Measurements from ENCODE around the gene LRRC56. TPM values are rescaled to one million over a fixed set of nuclear protein-coding genes. Genes with fewer than 3 reads are reported as not detected.

Gene LRRC56
- total and polyA plus RNA-seq, 2 of the 13 experiments (the other 11 are each of a cell fraction or from before 2014, with no cell fraction given), result 0.11 to 0.29 TPM

GRCh38 chr11:536841-537621 lies at the start of gene LRRC56 (continued):
- peak; percentile 38 for TF ChIP-seq ZNF687 (CRISPR knock-in tag; IDR thresholded peaks at IDR 0.05)
- TF ChIP-seq MNT (IDR thresholded peaks at IDR 0.05), result peak; percentile 97
- 0 out of 2 replicates have a peak, but pooled peaks have one; percentile 40 for TF ChIP-seq ZNF138 (CRISPR knock-in tag; IDR thresholded peaks at IDR 0.05; ENCODE audit: low read depth)
- TF ChIP-seq ZBTB25 (CRISPR knock-in tag; IDR thresholded peaks at IDR 0.05), result 0 out of 2 replicates have a peak, but pooled peaks have one; percentile 48
- peak; percentile 71; the same call in 1 of the 2 replicates for TF ChIP-seq ZNF589 (CRISPR knock-in tag; conservative IDR thresholded peaks at IDR 0.05)
- TF ChIP-seq HOXA3 (CRISPR knock-in tag; IDR thresholded peaks at IDR 0.05), result peak; percentile 90
- no peak for TF ChIP-seq HMGXB3 (CRISPR knock-in tag; IDR thresholded peaks at IDR 0.05; ENCODE audit: borderline replicate concordance)
- peak in 1 of 2 experiments; percentile 56; a peak in 1 of 4 replicates for TF ChIP-seq KLF16 (CRISPR knock-in tag; IDR thresholded peaks at IDR 0.05)
- TF ChIP-seq PRDM15 (CRISPR knock-in tag; IDR thresholded peaks at IDR 0.05), result peak; percentile 22; the same call in 1 of the 2 replicates
- TF ChIP-seq ZNF124 (CRISPR knock-in tag; IDR thresholded peaks at IDR 0.05), result 0 out of 2 replicates have a peak, but pooled peaks have one; percentile 51
